Liver (tissue), 9 donors: Measurements from ENCODE around the gene CKS2. TPM values are rescaled to one million over a fixed set of nuclear protein-coding genes. Genes with fewer than 3 reads are reported as not detected.

ENCODE experiments used
- DNase-seq: peaks from one replicate; pipeline ENCODE4 v3.0.0-alpha.2; 2017; ENCODE audit warnings: low spot score
- H3K27ac ChIP-seq, 2 donors: one replicate each; pipeline ENCODE4 v1.7.0; 2013; ENCODE audit warnings: inconsistent platforms in 2 of 2, low read length in 2 of 2, control low read depth in 1 of 2, low read depth in 1 of 2, mild to moderate bottlenecking in 1 of 2
- H3K27me3 ChIP-seq, 4 donors: one replicate each; pipeline versions ENCODE4 v1.6.1 to v1.7.0; 2013; ENCODE audit warnings: low read length in 3 of 4, inconsistent platforms in 1 of 4, mild to moderate bottlenecking in 1 of 4, moderate library complexity in 1 of 4; ENCODE audit not compliant: control insufficient read depth in 4 of 4, insufficient read depth in 4 of 4
- H3K36me3 ChIP-seq, 4 donors: one replicate each; pipeline versions ENCODE4 v1.6.1 to v1.7.0; 2013; ENCODE audit warnings: low read length in 3 of 4, mild to moderate bottlenecking in 3 of 4, low read depth in 1 of 4, moderate library complexity in 1 of 4; ENCODE audit not compliant: control insufficient read depth in 4 of 4, insufficient read depth in 3 of 4
- H3K4me1 ChIP-seq, 4 donors: one replicate each; pipeline versions ENCODE4 v1.6.1 to v1.7.0; 2013; ENCODE audit warnings: low read length in 3 of 4, mild to moderate bottlenecking in 3 of 4, moderate library complexity in 1 of 4; ENCODE audit not compliant: control insufficient read depth in 4 of 4, insufficient read depth in 4 of 4
- H3K4me3 ChIP-seq, 3 donors: one replicate each; pipeline versions ENCODE4 v1.6.1 to v1.7.0; 2013; ENCODE audit warnings: low read length in 3 of 3, control low read depth in 1 of 3, low read depth in 1 of 3, mild to moderate bottlenecking in 1 of 3
- H3K9ac ChIP-seq, 2 donors: one replicate each; pipeline ENCODE4 v1.7.0; 2013; ENCODE audit warnings: low read length in 2 of 2, mild to moderate bottlenecking in 2 of 2, moderate library complexity in 2 of 2, control low read depth in 1 of 2, low read depth in 1 of 2
- H3K9me3 ChIP-seq, 4 donors: one replicate each; pipeline versions ENCODE4 v1.6.1 to v1.7.0; 2013; ENCODE audit warnings: low read length in 3 of 4; ENCODE audit not compliant: control insufficient read depth in 4 of 4
- ATF3 ChIP-seq: IDR thresholded peaks from 2 replicates; pipeline ENCODE4 v1.6.1; 2016; ENCODE audit warnings: antibody characterized with exemption
- CTCF ChIP-seq: fragments of 150-350 bp; IDR thresholded peaks from 2 replicates; pipeline ENCODE4 v1.5.1; 2017; ENCODE audit warnings: improper control_type of control experiment, low read depth, low read length; ENCODE audit not compliant: missing input control
- EGR1 ChIP-seq, 2 donors: IDR thresholded peaks; 2 replicates each; pipeline ENCODE4 v1.6.1; 2016 to 2018; ENCODE audit warnings: antibody characterized with exemption in 2 of 2, low read depth in 2 of 2
- FOXA1 ChIP-seq: IDR thresholded peaks from 2 replicates; pipeline ENCODE4 v1.6.1; 2016; ENCODE audit warnings: antibody characterized with exemption
- FOXA2 ChIP-seq: IDR thresholded peaks from 2 replicates; pipeline ENCODE4 v1.6.1; 2016; ENCODE audit warnings: antibody characterized with exemption
- GABPA ChIP-seq, 2 donors: IDR thresholded peaks in 1 of 2; conservative IDR thresholded peaks in 1 of 2; 2 replicates each; pipeline ENCODE4 v1.6.1; 2016; ENCODE audit warnings: antibody characterized with exemption in 2 of 2, mild to moderate bottlenecking in 1 of 2, moderate library complexity in 1 of 2
- HNF4A ChIP-seq, 2 donors: conservative IDR thresholded peaks; 2 replicates each; pipeline ENCODE4 v1.6.1; 2016; ENCODE audit warnings: antibody characterized with exemption in 2 of 2, mild to moderate bottlenecking in 2 of 2
- HNF4G ChIP-seq: IDR thresholded peaks from 2 replicates; pipeline ENCODE4 v1.6.1; 2016; ENCODE audit warnings: antibody characterized with exemption
- JUND ChIP-seq, 2 donors: IDR thresholded peaks; 2 replicates each; pipeline ENCODE4 v1.6.1; 2016; ENCODE audit warnings: antibody characterized with exemption in 2 of 2
- MAX ChIP-seq: IDR thresholded peaks from 2 replicates; pipeline ENCODE4 v1.6.1; 2016; ENCODE audit warnings: antibody characterized with exemption
- NR2F2 ChIP-seq: IDR thresholded peaks from 2 replicates; pipeline ENCODE4 v1.6.1; 2016; ENCODE audit warnings: antibody characterized with exemption
- RAD21 ChIP-seq, 2 donors: IDR thresholded peaks; 2 replicates each; pipeline ENCODE4 v1.6.1; 2016; ENCODE audit warnings: antibody characterized with exemption in 2 of 2, mild to moderate bottlenecking in 2 of 2
- REST ChIP-seq: IDR thresholded peaks from 2 replicates; pipeline ENCODE4 v1.6.1; 2016; ENCODE audit warnings: antibody characterized with exemption, mild to moderate bottlenecking
- RXRA ChIP-seq, 2 donors: IDR thresholded peaks; 2 replicates each; pipeline ENCODE4 v1.6.1; 2017 to 2018; ENCODE audit warnings: antibody characterized with exemption in 2 of 2, mild to moderate bottlenecking in 1 of 2
- SP1 ChIP-seq: IDR thresholded peaks from 2 replicates; pipeline ENCODE4 v1.6.1; 2018; ENCODE audit warnings: antibody characterized with exemption, mild to moderate bottlenecking
- YY1 ChIP-seq: IDR thresholded peaks from 2 replicates; pipeline ENCODE4 v1.6.1; 2016; ENCODE audit warnings: antibody characterized with exemption, mild to moderate bottlenecking
- ZBTB33 ChIP-seq: IDR thresholded peaks from 2 replicates; pipeline ENCODE4 v1.6.1; 2016; ENCODE audit warnings: antibody characterized with exemption
- WGBS: extraction: QIAGEN DNeasy Blood & Tissue Kit; methylation state at CpG from one replicate; pipeline ENCODE4 v1.1.7; 2013; 5-methylcytosine and 5-hydroxymethylcytosine counted together
- polyA plus RNA-seq, 2 donors: library from polyadenylated mRNA; stranded (reverse) in 1 of 2; unstranded in 1 of 2; fragments of 200-250 nt in 1 of 2; fragments of >200 nt in 1 of 2; fragmentation: Nextera tagmentation in 1 of 2; extraction: Ambion mirVana in 1 of 2; gene quantifications; one replicate each; pipeline versions ENCODE4 v1.2.1 to v1.2.3, GENCODE V29; 2013 to 2015
- total RNA-seq, 2 donors: library from RNA; depleted of rRNA; stranded (reverse); fragments of >200 nt; gene quantifications; one replicate each; pipeline ENCODE4 v1.2.3, GENCODE V29; 2014
- donor health status: healthy.
- donor health status: healthy.
- donor health status: healthy.
- donor health status: healthy.
- donor health status: healthy.

The CKS2 gene
- total and polyA plus RNA-seq, 4 donors: 3.1 to 79.7 (median 17.7) TPM

- peak; percentile 80 for TF ChIP-seq CTCF
- peak; percentile 75 for TF ChIP-seq REST
Observed at GRCh38 chr9:89318123-89319014, 7.4 kb downstream of the CKS2 start, which contains the start of gene SECISBP2 (continued).

GRCh38 chr9:89319015-89319905, 8.3 kb downstream of the CKS2 start:
- 1% methylated on average over 13 of the region's 13 CpGs for WGBS
- H3K9me3 ChIP-seq: no peaks in the 10 kb centered on the region
- H3K4me3 ChIP-seq: peak overlapping the region; percentile 16 to 88 (median 68)
- peak overlapping the region; percentile 97 to 100 for H3K27ac ChIP-seq
- H3K9ac ChIP-seq: peak overlapping the region; percentile 73 to 95
- peaks cover 6 to 27% (median 22%) of the 10 kb centered on the region in 4 donors for H3K4me1 ChIP-seq
- DNase-seq: no peak
- H3K27me3 ChIP-seq: no peaks in the 10 kb centered on the region
- H3K36me3 ChIP-seq: no peaks in the 10 kb centered on the region
- no peak for TF ChIP-seq GABPA (IDR thresholded peaks at IDR 0.05 in 1 of 2, conservative IDR thresholded peaks at IDR 0.05 in 1 of 2)
- TF ChIP-seq SP1: no peak
- peak; percentile 29 for TF ChIP-seq NR2F2
- peak; percentile 45 for TF ChIP-seq MAX
- TF ChIP-seq JUND (IDR thresholded peaks at IDR 0.05): peak; percentile 49 to 74
- TF ChIP-seq FOXA2: no peak
- TF ChIP-seq HNF4G: no peak
- TF ChIP-seq HNF4A (conservative IDR thresholded peaks at IDR 0.05): no peak
- TF ChIP-seq YY1: no peak
- TF ChIP-seq CTCF: no peak
- TF ChIP-seq EGR1 (IDR thresholded peaks at IDR 0.05; ENCODE audit: low read depth in 2 of 2): no peak
- TF ChIP-seq FOXA1: no peak
- peak in 1 of 2 donors; percentile 79 for TF ChIP-seq RAD21 (IDR thresholded peaks at IDR 0.05)
- TF ChIP-seq ZBTB33: peak; percentile 16
- TF ChIP-seq ATF3: peak; percentile 93
- TF ChIP-seq RXRA (IDR thresholded peaks at IDR 0.05): no peak
- TF ChIP-seq REST: no peak
